Lung microvascular endothelial cell (primary cell): ENCODE measurements around the gene ROBO1. TPM values are rescaled to one million over a fixed set of nuclear protein-coding genes. Genes with fewer than 3 reads are reported as not detected.

ENCODE experiments used
- DNase-seq, 2 donors: peaks; one replicate each; pipeline versions ENCODE4 v3.0.0 to v3.0.0-alpha.2; 2010; ENCODE audit warnings: low read depth in 2 of 2
- total RNA-seq: library from RNA; depleted of rRNA; stranded (reverse); fragments of >200 nt; gene quantifications from 2 replicates; pipeline ENCODE4 v1.2.1, GENCODE V29; 2014

ROBO1 gene
- total RNA-seq, 1 donor from 2014 or later, result 0.20 TPM

- DNase-seq, result peak; percentile 39 to 56
These were observed 681.3 kb downstream of the ROBO1 start for GRCh38 chr3:79086514-79086913.

DNA sequence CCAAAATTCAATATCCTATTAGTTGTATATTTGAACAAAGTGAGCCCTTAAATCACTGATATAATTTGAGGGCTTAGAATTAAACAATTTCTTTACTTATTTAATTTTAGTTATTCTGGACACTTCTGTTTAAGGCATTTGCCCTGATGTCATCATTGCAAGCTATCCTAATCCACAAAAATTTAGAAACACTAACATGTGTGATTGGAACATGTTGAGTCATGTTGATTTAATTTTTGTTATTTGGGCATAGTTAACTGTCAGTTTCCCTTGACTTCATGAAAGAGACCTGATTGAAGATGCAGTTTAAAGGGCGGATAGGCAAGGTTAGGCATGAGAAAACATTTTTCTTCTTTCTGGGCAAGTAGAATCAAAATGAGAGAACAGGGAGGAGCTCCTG lies 682.6 kb downstream of the ROBO1 start:
- no peak for DNase-seq

DNA sequence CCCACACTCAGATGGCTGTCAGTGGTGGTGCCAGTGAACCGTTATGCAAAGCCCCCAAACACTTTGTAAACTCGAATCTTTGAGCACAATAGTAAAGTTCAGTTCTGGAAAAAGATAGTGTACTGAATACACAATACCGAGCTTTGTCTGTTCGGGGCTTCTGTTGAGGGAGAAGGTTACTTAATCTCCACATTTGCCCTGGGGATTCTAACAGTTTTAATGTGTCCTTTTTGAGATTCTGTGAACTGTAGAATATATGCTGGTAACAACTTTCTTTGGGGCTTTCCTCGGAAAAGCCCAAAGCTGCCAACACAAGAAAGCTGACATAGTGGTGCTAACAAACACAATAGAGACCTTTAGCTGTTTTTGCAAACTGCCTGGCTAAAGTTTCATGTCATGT lies 686.5 kb downstream of the ROBO1 start:
- no peak for DNase-seq

- DNase-seq, result no peak
These were observed 693.2 kb downstream of the ROBO1 start for GRCh38 chr3:79074558-79074957.

GRCh38 chr3:79067734-79068133 lies 700.1 kb downstream of the ROBO1 start:
- no peak for DNase-seq

- DNase-seq, result no peak
These were observed 701.3 kb downstream of the ROBO1 start for GRCh38 chr3:79066481-79066880.

- DNase-seq, result no peak
These were observed 704.2 kb downstream of the ROBO1 start for GRCh38 chr3:79063624-79064023.

GRCh38 chr3:79057756-79058155 lies 710.0 kb downstream of the ROBO1 start:
- no peak for DNase-seq

DNA sequence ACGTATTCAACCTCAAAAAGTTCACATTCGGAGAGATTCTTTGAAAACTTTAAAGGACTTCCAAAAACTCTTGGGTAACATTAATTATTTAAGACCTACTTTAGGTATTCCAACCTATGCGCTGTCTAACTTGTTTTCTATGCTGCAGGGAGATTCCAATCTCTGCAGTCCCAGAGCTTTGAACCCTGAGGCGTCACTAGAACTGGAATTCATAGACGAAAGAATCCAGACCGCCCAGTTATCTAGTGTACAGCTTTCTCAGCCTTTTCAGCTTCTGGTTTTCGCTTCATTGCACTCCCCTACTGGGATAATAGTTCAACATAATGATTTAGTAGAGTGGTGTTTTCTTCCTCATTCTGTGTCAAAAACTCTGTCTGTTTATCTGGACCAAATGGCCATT lies 711.3 kb downstream of the ROBO1 start:
- DNase-seq, result no peak

DNA sequence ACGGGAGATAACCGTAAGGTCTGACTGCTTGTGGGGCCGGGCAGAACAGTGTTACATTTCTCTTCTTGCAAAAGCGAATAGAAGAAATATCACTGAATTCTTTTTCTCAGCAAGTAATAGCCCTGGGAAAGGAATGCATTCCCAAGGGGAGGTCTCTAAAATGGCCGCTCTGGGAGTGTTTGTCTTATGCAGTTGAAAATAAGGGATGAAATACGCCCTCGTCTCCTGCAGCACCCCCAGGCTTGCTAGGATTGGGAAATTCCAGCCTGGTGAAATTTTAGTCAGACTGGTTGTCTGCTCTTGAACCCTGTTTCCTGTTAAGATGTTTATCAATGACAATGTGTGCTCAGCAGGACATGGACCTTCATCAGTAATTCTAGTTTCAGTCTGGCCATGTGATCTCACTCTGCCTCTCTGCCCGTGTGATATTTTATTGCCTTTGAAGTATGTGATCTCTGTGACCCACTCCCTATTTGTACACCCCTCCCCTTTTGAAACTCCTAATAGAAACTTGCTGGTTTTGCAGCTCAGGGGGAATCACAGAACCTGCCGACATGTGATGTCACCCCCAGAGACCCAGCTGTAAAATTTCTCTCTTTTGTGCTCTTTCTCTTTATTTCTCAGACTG lies 715.6 kb downstream of the ROBO1 start:
- peak in 1 of 2 donors; percentile 1 for DNase-seq

DNA sequence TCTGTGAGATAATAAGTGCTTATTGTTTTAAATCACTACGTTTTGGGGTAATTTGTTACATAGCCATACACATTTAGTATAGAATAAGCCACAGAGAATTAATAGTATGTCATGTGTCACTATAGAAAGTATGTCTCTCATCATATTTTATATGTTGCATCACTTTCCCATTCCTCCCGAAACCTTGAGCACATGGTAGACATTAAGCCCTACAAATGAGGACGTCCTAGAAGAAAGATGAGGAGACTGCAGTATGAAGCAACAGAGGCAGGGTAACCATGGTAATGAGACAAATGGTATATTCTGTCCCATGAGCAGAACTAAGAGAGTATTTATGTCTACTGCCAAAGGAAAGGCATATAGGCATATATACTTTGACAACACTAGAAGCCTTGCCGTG lies 720.2 kb downstream of the ROBO1 start:
- no peak for DNase-seq

GRCh38 chr3:79041621-79042020 lies 726.2 kb downstream of the ROBO1 start:
- no peak for DNase-seq

DNA sequence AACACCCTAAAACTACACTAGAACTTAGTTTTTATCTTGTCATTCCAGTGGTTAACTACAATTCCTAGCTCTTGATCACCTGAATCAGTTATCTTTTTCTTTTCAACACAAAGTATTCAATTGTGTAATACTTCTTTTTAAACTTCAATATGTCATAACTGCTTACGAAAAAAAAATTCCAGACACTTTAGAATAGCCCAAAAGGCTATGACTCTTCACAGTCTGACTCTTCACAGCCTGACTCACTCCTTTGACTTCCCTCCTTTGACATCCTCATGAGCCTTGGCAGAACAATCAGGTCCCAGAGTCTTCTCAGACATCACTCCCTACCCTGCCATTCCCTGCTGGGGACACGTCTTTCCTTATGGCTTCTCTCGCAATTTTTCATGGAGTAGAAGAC lies 727.1 kb downstream of the ROBO1 start:
- no peak for DNase-seq

DNA sequence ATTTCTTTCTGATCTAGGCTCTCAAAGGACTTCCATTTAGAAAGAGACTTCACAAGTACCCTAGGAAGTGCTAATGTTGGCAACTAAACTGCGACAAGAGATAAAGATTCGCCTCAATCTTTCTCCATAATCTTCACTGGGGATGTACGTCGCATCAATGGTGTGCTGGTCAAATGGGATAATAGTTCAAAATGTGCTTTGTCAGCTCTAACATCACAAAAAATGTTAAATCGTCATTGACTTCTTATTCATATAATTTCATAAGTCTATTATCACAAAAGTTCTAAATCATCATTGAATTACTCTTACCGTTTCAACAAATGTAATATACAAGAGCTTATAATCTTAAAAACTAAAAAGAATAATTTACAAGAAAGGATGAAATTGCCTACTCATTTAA lies 727.7 kb downstream of the ROBO1 start:
- no peak for DNase-seq

DNA sequence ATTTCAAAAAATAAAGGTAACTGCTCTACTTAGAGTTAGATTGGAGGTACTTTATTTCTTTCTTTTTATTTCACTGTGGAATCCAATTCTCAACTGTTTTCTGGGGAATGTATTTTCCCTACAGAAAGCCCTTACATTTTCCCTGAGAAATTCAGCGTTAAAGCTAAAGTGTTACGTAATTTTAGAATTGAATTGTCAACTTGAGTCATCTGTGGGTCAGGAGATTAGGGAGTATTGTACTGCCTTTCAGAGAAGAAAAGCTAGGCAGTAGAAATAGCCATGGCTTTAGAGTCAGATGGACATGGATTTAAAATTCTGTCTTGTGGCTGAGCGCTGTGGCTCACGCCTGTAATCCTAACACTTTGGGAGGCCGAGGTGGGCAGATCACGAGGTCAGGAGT lies 728.6 kb downstream of the ROBO1 start:
- no peak for DNase-seq

- no peak for DNase-seq
These were observed 729.2 kb downstream of the ROBO1 start for GRCh38 chr3:79038636-79039035.

GRCh38 chr3:79038057-79038456 lies 729.7 kb downstream of the ROBO1 start:
- DNase-seq, result no peak

DNA sequence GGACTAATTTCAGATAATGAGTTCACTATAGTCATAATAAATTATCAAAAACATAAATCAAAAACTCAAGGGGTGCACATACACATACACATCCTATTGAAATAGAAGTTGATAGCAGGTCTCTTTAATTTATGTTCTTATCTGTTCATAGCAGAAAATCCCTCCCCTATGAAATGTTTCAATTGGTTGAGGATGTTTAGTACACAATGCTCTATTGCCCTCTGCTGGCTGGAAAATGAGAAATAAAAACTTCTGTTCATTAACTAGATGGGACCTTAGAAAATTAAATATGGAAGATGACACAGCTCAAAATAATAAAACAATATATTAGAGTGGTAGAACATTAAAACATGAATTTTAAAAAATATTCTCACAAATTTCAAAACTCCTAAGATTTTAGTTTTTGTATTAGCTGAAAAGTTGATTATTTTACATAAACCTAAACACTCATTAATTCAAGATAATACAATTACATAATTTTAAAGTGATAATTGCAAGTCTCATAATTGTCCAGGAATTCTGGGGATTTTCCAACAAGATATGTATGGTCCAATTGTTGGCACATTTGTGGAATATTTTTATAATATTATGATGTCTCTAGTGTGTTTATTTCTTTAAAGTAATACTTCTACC lies 735.0 kb downstream of the ROBO1 start:
- DNase-seq, result peak in 1 of 2 donors; percentile 43

GRCh38 chr3:79030157-79030556 lies 737.6 kb downstream of the ROBO1 start:
- no peak for DNase-seq

GRCh38 chr3:79028916-79029315 lies 738.9 kb downstream of the ROBO1 start:
- no peak for DNase-seq

DNA sequence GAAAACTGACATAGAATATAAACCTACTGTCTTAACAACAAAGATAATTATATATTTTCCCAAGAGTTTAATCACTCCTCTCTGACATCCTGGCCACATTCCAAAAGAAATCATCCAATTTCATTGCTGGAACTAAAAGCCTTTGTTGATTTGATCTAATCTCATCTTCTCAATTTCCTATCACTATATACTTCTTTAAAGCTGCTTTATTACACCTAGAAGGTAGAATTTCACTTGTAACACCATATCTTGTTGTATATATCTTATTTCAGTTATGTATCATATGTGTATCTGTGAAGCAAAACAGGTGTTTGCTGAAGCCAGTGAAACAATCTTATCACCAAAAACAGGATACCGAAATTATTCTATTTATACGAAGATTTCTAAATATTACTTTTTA lies 740.2 kb downstream of the ROBO1 start:
- DNase-seq, result no peak

DNA sequence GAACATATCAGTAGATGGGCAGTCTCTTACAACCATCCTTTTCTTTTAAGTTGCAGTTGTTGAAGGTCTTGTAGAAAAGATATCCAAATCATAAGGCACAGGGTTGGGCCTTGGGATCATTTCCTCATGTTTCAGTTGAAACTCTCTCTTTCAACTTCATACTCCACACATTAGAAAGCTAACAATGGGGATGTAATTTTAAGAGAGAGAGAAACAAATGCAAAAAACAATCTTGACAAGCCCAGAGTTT lies 747.9 kb downstream of the ROBO1 start:
- no peak for DNase-seq

- DNase-seq, result peak; percentile 3 to 10
These were observed 748.5 kb downstream of the ROBO1 start for GRCh38 chr3:79019137-79019923.
